GM12875 (cell line): ENCODE data around the gene NCS1.

Experiments used
- H3K4me3 ChIP-seq: one replicate; pipeline ENCODE4 v1.5.1; 2011; ENCODE audit warnings: low read depth, low read length, control low read depth
- TF ChIP-seq, protein P1 (sequence below): IDR thresholded peaks from 2 replicates; pipeline ENCODE4 v1.5.1; 2011; ENCODE audit warnings: low read depth, mild to moderate bottlenecking, control low read depth, inconsistent platforms, low read length, moderate library complexity, borderline replicate concordance; ENCODE audit not compliant: insufficient read depth

Gene NCS1

GRCh38 chr9:130286072-130286770 is 114.0 kb downstream of the NCS1 start:
- TF ChIP-seq, protein P1, sequence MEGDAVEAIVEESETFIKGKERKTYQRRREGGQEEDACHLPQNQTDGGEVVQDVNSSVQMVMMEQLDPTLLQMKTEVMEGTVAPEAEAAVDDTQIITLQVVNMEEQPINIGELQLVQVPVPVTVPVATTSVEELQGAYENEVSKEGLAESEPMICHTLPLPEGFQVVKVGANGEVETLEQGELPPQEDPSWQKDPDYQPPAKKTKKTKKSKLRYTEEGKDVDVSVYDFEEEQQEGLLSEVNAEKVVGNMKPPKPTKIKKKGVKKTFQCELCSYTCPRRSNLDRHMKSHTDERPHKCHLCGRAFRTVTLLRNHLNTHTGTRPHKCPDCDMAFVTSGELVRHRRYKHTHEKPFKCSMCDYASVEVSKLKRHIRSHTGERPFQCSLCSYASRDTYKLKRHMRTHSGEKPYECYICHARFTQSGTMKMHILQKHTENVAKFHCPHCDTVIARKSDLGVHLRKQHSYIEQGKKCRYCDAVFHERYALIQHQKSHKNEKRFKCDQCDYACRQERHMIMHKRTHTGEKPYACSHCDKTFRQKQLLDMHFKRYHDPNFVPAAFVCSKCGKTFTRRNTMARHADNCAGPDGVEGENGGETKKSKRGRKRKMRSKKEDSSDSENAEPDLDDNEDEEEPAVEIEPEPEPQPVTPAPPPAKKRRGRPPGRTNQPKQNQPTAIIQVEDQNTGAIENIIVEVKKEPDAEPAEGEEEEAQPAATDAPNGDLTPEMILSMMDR: no peak
- H3K4me3 ChIP-seq: no peak overlapping the region
